Astrocyte (in vitro differentiated cells and primary cell): ENCODE results near the gene KCNJ16.

Experiments used
- EZH2 ChIP-seq: IDR thresholded peaks from 2 replicates; pipeline ENCODE4 v1.6.1; 2012; ENCODE audit warnings: mild to moderate bottlenecking, low read length, inconsistent platforms; ENCODE audit not compliant: insufficient read depth
- TF ChIP-seq, protein P1 (sequence below): IDR thresholded peaks from 2 replicates; pipeline ENCODE4 v1.5.1; 2011; ENCODE audit warnings: low read depth, mild to moderate bottlenecking, inconsistent platforms, low read length, moderate library complexity; ENCODE audit not compliant: insufficient read depth

- TF ChIP-seq, protein P1, sequence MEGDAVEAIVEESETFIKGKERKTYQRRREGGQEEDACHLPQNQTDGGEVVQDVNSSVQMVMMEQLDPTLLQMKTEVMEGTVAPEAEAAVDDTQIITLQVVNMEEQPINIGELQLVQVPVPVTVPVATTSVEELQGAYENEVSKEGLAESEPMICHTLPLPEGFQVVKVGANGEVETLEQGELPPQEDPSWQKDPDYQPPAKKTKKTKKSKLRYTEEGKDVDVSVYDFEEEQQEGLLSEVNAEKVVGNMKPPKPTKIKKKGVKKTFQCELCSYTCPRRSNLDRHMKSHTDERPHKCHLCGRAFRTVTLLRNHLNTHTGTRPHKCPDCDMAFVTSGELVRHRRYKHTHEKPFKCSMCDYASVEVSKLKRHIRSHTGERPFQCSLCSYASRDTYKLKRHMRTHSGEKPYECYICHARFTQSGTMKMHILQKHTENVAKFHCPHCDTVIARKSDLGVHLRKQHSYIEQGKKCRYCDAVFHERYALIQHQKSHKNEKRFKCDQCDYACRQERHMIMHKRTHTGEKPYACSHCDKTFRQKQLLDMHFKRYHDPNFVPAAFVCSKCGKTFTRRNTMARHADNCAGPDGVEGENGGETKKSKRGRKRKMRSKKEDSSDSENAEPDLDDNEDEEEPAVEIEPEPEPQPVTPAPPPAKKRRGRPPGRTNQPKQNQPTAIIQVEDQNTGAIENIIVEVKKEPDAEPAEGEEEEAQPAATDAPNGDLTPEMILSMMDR: no peak
- no peak for TF ChIP-seq EZH2
Observed at GRCh38 chr17:70159980-70160379, 85.0 kb downstream of the KCNJ16 start.
